Dedifferentiated amniotic fluid mesenchymal stem cell (primary cell): ENCODE data around the gene EMP3.

ENCODE experiments used
- DNase-seq: peaks from one replicate; pipeline ENCODE4 v3.0.0-alpha.2; 2016; ENCODE audit errors: extremely low spot score

EMP3 gene

DNA sequence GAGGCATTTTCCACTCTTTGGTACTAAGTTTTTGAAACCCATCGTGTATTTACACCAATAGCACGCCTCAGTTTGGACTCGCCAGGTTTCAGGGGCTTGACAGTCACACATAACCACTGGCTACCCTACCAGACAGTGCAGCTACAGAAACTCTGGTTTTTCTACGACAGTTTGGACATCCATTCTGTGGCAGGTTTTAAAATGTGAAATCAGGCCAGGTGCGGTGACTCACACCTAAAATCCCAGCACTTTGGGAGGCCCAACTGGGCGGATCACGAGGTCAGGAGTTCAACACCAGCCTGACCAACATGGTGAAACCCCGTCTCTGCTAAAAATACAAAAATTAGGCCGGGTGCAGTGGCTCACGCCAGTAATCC is 52.8 kb downstream of the EMP3 start:
- no peak for DNase-seq

DNA sequence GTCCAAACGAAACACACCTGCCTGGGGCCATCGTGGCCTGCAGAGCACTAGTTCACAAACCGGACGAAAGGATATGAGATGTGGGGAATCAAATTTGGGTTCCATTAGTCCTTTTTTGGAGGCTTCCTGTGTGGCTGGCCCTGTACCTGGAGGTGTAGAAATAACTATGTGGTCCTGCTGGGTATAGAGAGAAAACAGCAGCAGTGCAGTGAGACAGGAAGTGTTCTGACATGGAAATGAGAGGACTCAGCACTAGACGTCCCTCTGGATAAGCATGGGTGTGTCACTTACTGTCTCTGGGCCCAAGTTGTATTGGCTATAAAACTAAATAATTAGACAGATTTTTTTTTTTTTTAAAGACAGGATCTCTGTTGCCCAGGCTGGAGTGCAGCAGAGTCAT is 53.7 kb downstream of the EMP3 start:
- DNase-seq, result no peak
